ENCODE data around the gene PGF. TPM values are rescaled to one million over a fixed set of nuclear protein-coding genes. Genes with fewer than 3 reads are reported as not detected.

PGF gene
- total RNA-seq, 1 experiment from 2014 or later: 115 TPM

GRCh38 chr14:74954947-74955228 is 509 bp downstream of the PGF start:
- Histone ChIP-seq H3K27ac (peak overlapping the region; percentile 73), H3K4me1 (peaks cover 23% of the 10 kb centered on the region), H3K36me3 (peaks cover 40% of the 10 kb centered on the region), H3K4me3 (peak overlapping the region; percentile 96), H3K27me3 (no peaks in the 10 kb centered on the region), H3K9me3 (replicated peaks) (no peaks in the 10 kb centered on the region)
- peak in 1 of 2 experiments; percentile 38 for DNase-seq

GRCh38 chr14:74954232-74954946 is 1.0 kb downstream of the PGF start:
- Histone ChIP-seq H3K4me1 (peaks cover 18% of the 10 kb centered on the region), H3K27ac (peak overlapping the region; percentile 73), H3K27me3 (no peaks in the 10 kb centered on the region), H3K4me3 (peak overlapping the region; percentile 96), H3K36me3 (peaks cover 45% of the 10 kb centered on the region), H3K9me3 (replicated peaks) (no peaks in the 10 kb centered on the region)
- DNase-seq: peak; percentile 86 to 90

GRCh38 chr14:74953686-74954085 is 1.7 kb downstream of the PGF start:
- Histone ChIP-seq H3K9me3 (replicated peaks) (no peaks in the 10 kb centered on the region), H3K27me3 (no peaks in the 10 kb centered on the region), H3K27ac (peak overlapping the region; percentile 73; the same call in 1 of the 2 replicates), H3K36me3 (peaks cover 51% of the 10 kb centered on the region), H3K4me1 (peaks cover 12% of the 10 kb centered on the region; the same call in 1 of the 2 replicates), H3K4me3 (peak overlapping the region; percentile 96)
- DNase-seq: no peak

GRCh38 chr14:74952697-74953484 is 2.5 kb downstream of the PGF start:
- no peak for DNase-seq
- Histone ChIP-seq H3K4me1 (peaks cover 12% of the 10 kb centered on the region; the same call in 1 of the 2 replicates), H3K36me3 (peaks cover 59% of the 10 kb centered on the region), H3K27ac (no peak overlapping the region), H3K4me3 (peak overlapping the region; percentile 96), H3K9me3 (replicated peaks) (no peaks in the 10 kb centered on the region), H3K27me3 (no peaks in the 10 kb centered on the region)

GRCh38 chr14:74952180-74952665 is 3.2 kb downstream of the PGF start:
- no peaks in the 10 kb centered on the region for H3K27me3 ChIP-seq
- H3K4me1 ChIP-seq: peaks cover 12% of the 10 kb centered on the region; the same call in 1 of the 2 replicates
- no peak overlapping the region for H3K4me3 ChIP-seq
- H3K27ac ChIP-seq: no peak overlapping the region
- no peaks in the 10 kb centered on the region for H3K9me3 ChIP-seq (replicated peaks)
- DNase-seq: no peak
- H3K36me3 ChIP-seq: peaks cover 66% of the 10 kb centered on the region

- no peaks in the 10 kb centered on the region for H3K27me3 ChIP-seq
- no peak overlapping the region for H3K27ac ChIP-seq
- no peak for DNase-seq
- peaks cover 9% of the 10 kb centered on the region; the same call in 1 of the 2 replicates for H3K4me1 ChIP-seq
- H3K4me3 ChIP-seq: no peak overlapping the region
- peaks cover 72% of the 10 kb centered on the region for H3K36me3 ChIP-seq
- H3K9me3 ChIP-seq (replicated peaks): no peaks in the 10 kb centered on the region
Observed at GRCh38 chr14:74951443-74952179, 3.8 kb downstream of the PGF start.

GRCh38 chr14:74950795-74951442 is 4.5 kb downstream of the PGF start:
- no peaks in the 10 kb centered on the region for H3K9me3 ChIP-seq (replicated peaks)
- no peak overlapping the region for H3K4me3 ChIP-seq
- no peaks in the 10 kb centered on the region for H3K27me3 ChIP-seq
- no peak for DNase-seq
- peaks cover 79% of the 10 kb centered on the region for H3K36me3 ChIP-seq
- H3K27ac ChIP-seq: no peak overlapping the region
- H3K4me1 ChIP-seq: peaks cover 9% of the 10 kb centered on the region; the same call in 1 of the 2 replicates

- Histone ChIP-seq H3K4me1 (peaks cover 9% of the 10 kb centered on the region; the same call in 1 of the 2 replicates), H3K4me3 (no peak overlapping the region), H3K27ac (no peak overlapping the region), H3K9me3 (replicated peaks) (no peaks in the 10 kb centered on the region), H3K36me3 (peaks cover 88% of the 10 kb centered on the region), H3K27me3 (no peaks in the 10 kb centered on the region)
- DNase-seq: no peak
Observed at GRCh38 chr14:74949859-74950573, 5.4 kb downstream of the PGF start.

- DNase-seq: no peak
- Histone ChIP-seq H3K4me3 (no peak overlapping the region), H3K9me3 (replicated peaks) (no peaks in the 10 kb centered on the region), H3K27me3 (no peaks in the 10 kb centered on the region), H3K4me1 (peaks cover 9% of the 10 kb centered on the region; the same call in 1 of the 2 replicates), H3K36me3 (peaks cover 96% of the 10 kb centered on the region), H3K27ac (no peak overlapping the region)
Observed at GRCh38 chr14:74949191-74949601, 6.2 kb downstream of the PGF start.

- Histone ChIP-seq H3K36me3 (peaks cover 94% of the 10 kb centered on the region), H3K4me1 (peaks cover 10% of the 10 kb centered on the region; the same call in 1 of the 2 replicates), H3K27ac (no peak overlapping the region), H3K9me3 (replicated peaks) (no peaks in the 10 kb centered on the region), H3K27me3 (no peaks in the 10 kb centered on the region), H3K4me3 (no peak overlapping the region)
- no peak for DNase-seq
Observed at GRCh38 chr14:74948228-74949175, 6.9 kb downstream of the PGF start.

GRCh38 chr14:74947353-74948227 is 7.8 kb downstream of the PGF start:
- no peaks in the 10 kb centered on the region for H3K9me3 ChIP-seq (replicated peaks)
- DNase-seq: no peak
- H3K4me1 ChIP-seq: peaks cover 11% of the 10 kb centered on the region; the same call in 1 of the 2 replicates
- H3K27me3 ChIP-seq: no peaks in the 10 kb centered on the region
- H3K27ac ChIP-seq: no peak overlapping the region
- peaks cover 94% of the 10 kb centered on the region for H3K36me3 ChIP-seq
- no peak overlapping the region for H3K4me3 ChIP-seq

- no peak for DNase-seq
- Histone ChIP-seq H3K4me1 (peaks cover 14% of the 10 kb centered on the region; the same call in 1 of the 2 replicates), H3K27ac (no peak overlapping the region), H3K27me3 (no peaks in the 10 kb centered on the region), H3K9me3 (replicated peaks) (no peaks in the 10 kb centered on the region), H3K4me3 (no peak overlapping the region), H3K36me3 (peaks cover 92% of the 10 kb centered on the region)
Observed at GRCh38 chr14:74946659-74947281, 8.6 kb downstream of the PGF start.
